GM18868 (cell line): ENCODE measurements around the gene CCNJL.
A peak's percentile ranks its signal among the peaks of the same experiment; 100 is the strongest.
"Not testable (repeated sequence)": the region's sequence is repeated elsewhere in the genome, so short reads cannot be mapped to it uniquely, and the experiment has no call there.

Experiments
- ATAC-seq: cut with Tn5 transposase; IDR thresholded peaks from one replicate; pipeline ENCODE4 v1.9.1; 2021; ENCODE audit warnings: mild to moderate bottlenecking, moderate library complexity; ENCODE audit not compliant: unreplicated experiment

The CCNJL gene

GRCh38 chr5:160263326-160263855 is 49.0 kb downstream of the CCNJL start:
- ATAC-seq: no peak

DNA sequence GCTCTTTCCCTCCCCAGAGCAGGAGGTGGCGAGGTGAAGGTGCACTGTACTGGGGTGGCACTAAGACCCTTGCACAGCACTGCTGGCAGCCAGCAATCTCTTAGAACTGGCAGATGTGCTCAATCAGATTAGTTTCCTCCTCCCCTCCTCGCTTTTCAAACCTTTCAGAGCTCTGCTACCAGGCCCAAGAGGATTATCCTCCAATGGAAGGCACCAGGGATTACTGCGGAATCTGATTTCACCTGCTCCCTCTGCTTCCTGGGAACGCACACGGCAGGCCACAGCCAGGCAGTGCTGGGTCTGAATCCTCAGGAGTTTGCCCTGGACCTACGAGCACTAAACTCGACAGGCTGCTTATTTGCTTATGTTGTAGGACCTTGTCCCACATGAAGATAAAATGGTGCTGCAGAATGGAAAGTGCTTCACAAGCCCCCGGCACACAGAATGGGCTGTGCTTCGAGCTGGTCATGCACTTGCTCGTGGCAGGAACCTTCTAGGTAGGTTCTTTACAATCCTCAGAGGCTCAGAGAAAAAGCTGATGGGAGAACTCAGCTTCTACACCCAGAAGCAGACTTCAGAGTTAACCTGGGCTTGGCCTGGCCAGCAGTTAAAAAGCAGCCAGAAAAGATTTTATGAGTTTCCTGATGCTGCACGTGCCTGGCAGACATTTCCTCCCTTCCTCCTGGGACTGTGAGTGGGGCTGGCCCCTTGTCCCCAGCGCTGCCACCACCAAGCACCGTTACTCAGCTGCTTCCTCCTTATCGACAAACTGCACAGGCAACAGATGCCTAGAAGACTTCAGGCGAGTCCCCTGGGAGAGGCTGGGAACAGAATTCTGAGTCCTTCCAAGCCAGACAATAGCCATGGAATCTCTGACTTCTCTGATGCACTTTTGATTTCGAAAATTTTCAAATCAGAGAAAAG is 50.0 kb downstream of the CCNJL start:
- peak; percentile 43 for ATAC-seq

DNA sequence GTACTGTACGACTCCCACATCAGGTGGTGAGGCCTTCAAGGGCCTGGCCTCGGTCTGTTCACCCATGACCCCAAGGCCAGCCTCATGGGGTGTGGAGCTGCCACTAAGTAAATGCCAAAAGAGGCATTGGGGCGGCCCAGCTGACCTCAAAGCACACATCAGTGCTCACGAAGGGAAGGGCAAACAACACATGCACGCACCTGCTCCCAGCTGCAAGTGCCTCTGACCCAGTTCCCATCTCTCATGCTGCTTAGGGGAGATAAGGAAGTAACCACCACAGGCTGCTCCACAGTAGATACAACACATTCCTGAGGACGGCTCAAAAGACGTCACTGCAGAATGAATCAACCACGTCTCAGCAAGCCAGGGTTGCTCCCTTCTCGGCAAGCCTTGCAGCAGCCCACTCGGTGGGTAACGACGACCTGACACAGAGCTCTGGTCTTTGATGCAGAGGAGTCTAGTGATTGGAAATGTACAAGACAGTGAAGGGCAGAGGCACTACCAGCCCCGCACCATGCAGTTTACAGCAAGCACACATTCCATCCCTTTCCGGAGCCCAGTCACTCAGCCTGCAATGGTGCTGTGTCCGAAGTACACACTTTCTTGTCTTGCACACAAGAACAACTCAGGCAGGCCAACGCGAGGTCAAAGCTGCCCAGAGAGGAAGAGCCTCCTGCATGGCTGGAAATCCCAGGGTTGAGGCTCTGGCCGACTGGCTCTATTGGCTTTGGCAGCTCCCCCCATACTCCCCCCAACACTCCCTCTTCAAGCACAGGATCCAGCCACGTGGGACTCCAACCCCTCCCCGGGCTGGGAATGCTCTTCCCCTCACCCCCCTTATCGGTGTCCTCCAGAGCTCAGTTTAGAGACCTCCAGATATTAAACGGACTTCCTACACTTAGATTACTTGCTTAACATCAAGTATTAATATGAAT is 51.2 kb downstream of the CCNJL start:
- ATAC-seq: peak; percentile 69

- ATAC-seq: no peak
Observed at GRCh38 chr5:160260006-160260775, 52.2 kb downstream of the CCNJL start.

GRCh38 chr5:160259341-160259740 is 53.0 kb downstream of the CCNJL start:
- ATAC-seq: no peak

DNA sequence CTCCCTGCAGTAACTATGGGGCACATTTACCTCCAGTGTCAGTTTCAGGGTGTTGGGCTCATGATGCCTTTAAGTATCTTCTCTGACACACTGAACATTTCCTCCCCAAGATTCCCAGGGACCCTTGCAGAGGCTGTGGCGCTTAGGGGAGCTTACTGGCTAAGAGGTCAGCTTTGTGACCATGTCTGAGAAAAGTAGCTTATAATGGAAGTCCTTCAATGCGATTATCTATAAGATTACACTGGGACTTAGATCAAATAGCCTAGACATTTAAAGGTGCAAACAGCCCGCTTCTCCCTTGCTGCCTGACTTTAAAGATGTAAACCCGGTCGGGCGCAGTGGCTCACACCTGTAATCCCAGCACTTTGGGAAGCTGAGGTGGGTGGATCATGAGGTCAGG is 57.7 kb downstream of the CCNJL start:
- ATAC-seq: no peak

DNA sequence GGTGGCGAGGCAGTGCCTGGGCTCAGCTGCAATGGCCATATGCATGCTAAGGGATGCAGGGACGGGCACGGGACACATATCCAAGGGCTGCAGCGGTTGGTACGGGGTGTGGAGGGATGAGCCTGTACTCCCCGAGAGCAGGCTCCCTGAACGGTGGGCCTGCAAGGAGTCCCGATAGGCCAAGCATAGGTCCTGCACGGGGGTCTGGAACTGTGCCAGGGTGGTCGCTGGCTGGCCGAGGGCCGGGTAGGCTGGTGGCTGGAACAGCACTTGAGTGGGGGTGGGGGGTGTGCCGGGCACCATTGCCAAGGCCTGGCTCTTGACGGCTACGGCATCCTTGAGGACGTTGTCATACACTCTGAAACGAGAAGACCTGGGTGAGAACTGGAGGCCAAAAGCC is 58.9 kb downstream of the CCNJL start:
- ATAC-seq: no peak

DNA sequence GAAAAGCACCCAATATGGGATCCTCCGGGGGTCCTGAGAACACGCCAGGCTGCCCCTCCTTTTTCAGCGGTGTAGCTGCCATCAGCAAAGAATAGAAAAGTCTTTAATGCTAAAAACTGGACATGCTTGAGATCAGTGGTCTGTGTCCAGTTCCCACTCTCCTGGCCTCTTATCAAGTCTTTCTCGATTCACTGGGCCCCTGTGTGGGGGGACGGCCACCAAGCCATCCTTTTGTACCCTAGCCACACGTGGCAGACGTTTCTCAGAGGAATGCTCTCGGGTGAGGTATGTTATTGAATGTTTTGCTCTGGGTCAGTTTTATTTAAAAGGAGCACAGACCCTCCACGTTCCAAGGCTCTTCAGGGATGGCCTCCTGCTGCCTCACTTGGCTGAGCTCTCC is 59.4 kb downstream of the CCNJL start:
- no peak for ATAC-seq

GRCh38 chr5:160251406-160252155 is 60.8 kb downstream of the CCNJL start:
- ATAC-seq: no peak

GRCh38 chr5:160250826-160251225 is 61.5 kb downstream of the CCNJL start:
- ATAC-seq: no peak

- ATAC-seq: no peak
Observed at GRCh38 chr5:160250226-160250625, 62.1 kb downstream of the CCNJL start.

DNA sequence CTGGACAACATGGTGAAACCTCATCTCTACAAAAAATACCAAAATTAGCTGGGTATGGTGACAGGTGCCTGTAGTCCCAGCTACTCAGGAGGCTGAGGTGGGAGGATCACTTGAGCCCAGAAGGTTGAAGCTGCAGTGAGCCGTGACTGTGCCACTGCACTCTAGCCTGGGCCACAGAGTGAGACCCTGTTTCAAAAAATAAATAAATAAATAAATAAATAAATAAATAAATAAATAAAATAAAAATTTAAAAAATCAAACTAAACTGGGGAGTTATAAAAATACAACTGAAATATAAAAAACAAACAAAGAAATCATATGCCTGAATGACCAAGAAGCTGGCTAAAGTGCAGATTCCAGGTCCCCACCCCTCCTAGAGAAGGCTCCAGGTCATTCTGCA is 62.8 kb downstream of the CCNJL start:
- not testable (repeated sequence) for ATAC-seq

DNA sequence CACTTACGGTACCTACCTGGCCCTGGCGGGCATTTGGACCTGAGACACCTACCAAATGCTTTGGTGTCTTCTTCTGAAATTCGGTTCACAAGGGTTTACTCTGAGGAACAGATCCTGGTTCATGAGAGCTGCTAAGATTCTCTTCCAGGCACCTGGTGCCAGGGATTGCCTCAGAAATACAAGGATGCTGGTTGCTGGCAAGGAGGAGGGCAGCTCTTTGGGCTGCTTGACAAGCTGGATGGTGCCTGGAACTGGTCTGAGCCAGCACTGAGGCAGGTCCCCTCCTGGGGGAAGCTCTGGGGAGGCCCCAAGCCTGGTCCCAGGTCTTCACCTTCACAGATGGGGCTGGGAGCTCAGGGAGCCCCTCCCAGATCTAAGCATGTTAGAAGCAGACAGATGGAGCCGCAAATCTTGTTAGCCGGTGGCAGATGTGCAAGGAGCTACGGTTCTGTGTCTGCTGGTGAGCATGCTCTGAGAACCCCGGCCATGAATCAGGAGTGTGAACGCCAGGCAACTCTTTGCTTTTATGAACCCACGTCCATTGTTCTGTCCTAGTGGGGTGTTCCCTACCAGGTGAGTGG is 66.8 kb downstream of the CCNJL start:
- ATAC-seq: no peak

DNA sequence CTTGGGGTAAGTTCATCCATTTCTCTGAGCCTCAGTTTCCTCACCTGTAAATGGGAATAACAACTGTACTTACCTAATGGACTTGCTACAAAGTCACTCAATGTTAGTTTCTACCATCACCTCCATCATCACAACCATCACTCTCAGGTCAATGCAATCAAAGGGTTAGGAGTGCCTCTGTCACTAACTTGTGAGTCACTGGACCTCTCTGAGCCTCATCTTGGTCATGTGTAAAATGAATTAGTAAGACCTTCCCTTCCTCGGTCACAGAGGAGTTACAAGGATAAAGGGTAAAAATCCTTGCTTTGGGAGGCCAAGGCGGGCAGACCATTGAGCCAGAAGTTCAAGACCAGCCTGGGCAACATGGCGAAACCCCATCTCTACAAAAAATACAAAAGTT is 70.2 kb downstream of the CCNJL start:
- no peak for ATAC-seq

DNA sequence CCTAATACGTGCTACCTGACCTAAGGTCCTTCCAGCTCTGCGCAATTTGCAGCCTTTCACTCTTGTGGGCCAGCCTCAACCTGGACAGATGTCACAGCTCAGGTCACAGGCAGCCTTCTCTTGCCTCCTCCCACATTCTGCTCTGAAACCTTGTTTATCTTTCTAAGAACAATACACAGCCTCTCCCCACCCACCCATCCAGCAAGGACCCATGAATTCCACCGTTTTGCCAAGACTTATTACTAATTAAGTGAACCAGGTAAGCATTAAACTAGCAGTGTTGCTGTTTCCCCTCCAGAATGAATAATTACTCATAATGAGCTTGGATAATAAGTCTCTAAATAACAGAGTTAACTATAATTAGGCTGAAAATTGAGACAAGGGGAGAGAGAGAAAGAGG is 72.0 kb downstream of the CCNJL start:
- no peak for ATAC-seq

DNA sequence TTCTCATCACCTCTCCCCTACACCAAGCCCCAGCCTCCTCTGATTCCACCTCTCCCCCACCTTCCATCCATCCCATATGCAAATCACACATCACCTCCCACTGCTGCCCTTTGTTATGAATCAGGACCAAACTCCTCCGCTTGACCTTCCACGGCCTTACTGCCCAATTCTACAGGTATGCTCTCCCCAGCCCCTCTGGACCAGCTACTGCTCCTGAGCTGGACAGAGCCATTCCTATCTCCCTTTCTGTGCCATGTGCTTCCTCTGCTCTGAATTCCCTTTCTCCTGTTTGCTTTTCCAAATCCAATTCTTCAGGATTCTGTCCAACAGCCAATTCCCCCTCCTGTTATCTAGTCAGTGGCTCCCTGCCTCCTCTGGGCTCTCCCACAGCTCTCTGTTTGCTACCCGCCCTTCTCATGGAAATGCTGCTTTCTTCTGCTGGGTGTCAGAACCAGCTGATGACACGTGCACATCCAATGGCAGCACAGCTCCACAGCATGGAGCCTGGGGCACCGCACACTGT is 74.7 kb downstream of the CCNJL start:
- ATAC-seq: no peak

- no peak for ATAC-seq
Observed at GRCh38 chr5:160235731-160236130, 76.6 kb downstream of the CCNJL start.

DNA sequence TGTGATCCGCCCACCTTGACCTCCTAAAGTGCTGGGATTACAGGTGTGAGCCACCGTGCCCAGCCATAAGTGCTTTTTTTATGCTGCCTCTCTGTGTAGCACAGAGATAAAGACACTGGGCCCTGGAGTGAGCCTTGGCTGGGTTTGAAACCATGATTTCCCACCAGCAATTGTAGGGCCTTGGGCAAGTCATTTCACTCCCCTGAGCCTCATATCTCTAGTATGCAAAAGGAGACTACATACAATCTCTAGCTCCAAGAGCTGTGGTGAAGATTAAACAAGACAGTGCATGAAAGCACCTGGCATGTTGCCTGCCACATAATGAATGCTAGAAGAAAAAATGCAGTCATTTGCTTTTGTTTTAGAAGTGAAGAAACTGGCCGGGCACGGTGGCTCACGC is 79.1 kb downstream of the CCNJL start:
- peak; percentile 43 for ATAC-seq

GRCh38 chr5:160231783-160232342 is 80.5 kb downstream of the CCNJL start:
- peak; percentile 51 for ATAC-seq
